NK-92 (cell line): ENCODE data around the gene ENTR1.

Experiments used
- DNase-seq: peaks from one replicate; lab custom pipeline; 2025; ENCODE audit not compliant: unreplicated experiment; lab: John Stamatoyannopoulos, UW

The ENTR1 gene

GRCh38 chr9:136363106-136363948 lies 47.1 kb downstream of the ENTR1 start, which contains the start of gene DNLZ:
Gene DNLZ (minus strand): TSS chr9:136363744. CDS start chr9:136363714, 30 bp downstream.
- DNase-seq = no peak

DNA sequence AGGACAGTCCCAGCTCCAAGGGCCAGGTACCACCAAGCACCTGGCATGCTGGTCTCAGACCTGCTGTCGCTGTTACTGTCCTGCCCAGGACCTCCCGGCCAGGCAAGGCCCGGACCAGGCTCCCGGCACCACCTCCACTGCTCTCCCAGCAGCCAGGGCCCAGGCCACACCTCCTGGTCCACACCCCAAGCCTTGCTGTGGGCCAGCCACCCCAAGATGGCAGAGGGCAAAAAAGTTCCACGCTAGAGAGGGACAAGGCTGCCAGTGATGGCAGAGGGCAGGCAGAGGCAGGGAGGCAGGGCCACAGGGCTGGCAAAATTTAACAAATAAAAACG lies 48.0 kb downstream of the ENTR1 start:
- no peak for DNase-seq

- no peak for DNase-seq
Measured at GRCh38 chr9:136361754-136362449, 48.5 kb downstream of the ENTR1 start.

DNA sequence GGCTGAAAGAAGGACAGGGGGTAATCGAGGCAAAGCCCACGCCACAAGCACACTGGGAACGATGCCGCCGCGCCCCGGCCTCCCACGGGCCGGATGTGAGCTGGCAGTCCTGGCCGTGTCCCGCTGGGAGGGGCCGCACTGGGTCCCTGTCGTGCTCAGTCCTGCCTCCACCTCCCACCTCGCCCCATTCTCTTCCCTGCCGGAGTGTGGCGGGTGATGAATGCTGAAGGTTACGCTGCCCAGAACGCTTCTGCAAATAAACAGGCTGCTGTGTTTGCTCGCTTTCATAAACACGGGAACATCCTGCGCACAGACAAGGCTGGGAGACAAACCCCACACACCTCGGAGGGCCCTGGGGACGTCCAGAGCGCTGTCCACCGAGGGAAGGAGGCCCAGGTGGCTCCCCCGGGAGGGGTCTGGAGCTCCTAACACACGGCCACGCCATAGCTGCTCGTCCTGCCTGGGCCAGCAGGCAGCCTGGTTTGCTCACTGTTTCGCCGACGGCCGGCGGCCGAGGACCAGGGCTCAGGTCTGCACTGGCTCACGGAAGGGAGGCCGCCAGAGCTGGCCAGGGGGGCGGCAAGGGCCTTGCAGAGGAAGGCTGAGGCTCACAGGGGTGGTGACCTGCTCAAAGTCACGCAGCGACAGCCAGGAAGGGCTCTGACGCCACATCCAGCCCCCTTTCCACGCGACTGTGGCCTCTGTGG lies 49.2 kb downstream of the ENTR1 start:
- no peak for DNase-seq

GRCh38 chr9:136359774-136360718 lies 50.4 kb downstream of the ENTR1 start:
- no peak for DNase-seq

- no peak for DNase-seq
Measured at GRCh38 chr9:136358888-136359287, 51.5 kb downstream of the ENTR1 start.

- DNase-seq = no peak
Measured at GRCh38 chr9:136358016-136358415, 52.4 kb downstream of the ENTR1 start.

DNA sequence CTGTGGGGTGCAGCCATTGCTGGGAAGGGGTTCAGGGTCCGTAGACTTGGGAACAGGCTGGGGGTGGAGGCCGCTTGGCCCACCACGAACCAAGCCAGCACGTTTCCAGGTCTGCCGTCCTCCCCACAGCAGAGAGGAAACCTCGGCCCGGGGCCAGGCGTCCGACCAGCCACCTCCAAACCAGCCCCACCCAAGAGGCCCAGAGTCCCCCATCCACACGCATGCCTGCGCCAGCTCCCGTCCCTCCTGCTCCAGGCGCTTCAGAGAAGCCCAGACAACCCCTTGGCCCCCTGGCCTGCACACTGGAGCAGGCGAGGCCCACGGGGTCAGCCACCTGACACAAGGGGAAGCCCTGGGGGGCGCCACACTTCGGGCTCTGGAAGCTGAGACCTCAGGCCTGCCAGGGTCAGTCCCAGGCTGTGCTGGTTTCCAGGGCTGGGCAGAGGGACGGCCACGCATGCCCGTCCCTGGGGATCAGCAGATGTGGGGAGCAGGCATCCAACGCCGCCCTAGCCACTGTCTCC lies 53.1 kb downstream of the ENTR1 start:
- DNase-seq = no peak

- DNase-seq = no peak
Measured at GRCh38 chr9:136355616-136356557, 54.5 kb downstream of the ENTR1 start.

DNA sequence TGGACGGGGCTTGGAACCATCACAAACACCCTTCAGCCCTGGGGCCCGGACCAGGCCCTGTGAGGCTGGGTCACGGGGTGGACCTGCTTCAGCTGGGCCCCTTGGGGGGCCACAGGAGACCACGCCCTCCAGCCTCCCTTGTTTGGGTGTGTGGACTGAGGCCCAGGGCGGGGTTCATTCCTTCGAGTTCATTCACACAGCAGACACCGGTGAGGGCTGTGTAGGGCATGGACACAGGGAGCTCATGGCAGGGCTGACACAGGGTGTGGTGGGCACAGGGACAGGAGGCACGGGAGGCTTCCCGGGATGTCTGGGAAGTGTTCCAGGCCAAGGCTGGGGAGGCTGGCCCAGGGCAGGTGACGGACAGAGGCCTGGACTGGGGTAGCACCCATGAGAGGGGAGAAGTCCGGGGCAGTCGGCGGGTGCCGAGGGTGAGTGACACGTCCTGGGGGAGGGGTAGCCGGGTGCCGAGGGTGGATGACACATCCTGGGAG lies 55.8 kb downstream of the ENTR1 start:
- no peak for DNase-seq

- no peak for DNase-seq
Measured at GRCh38 chr9:136353757-136354488, 56.5 kb downstream of the ENTR1 start.

GRCh38 chr9:136353088-136353487 lies 57.3 kb downstream of the ENTR1 start:
- no peak for DNase-seq

DNA sequence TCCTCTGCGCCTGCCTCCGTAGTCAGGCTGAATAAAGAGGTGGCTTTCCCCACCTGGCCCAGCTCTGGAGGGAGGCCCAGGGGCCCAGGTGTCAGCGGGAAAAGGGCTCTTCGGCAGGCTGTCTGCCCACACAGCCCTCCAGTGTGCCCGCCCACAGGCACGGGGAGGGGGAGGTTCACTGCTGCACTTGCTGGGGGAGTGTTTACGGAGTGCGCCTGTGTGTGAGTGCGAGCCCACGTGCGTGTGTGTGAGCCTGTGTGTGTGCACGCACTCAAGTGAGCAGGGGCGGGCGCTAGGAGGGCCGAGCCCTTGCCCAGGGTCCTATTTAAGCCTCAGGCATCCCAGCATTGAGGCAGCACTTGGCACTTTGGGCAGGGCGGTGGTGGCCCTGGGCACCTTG lies 57.7 kb downstream of the ENTR1 start:
- DNase-seq = no peak
